ENCODE results near the gene KNOP1. TPM values are rescaled to one million over a fixed set of nuclear protein-coding genes. Genes with fewer than 3 reads are reported as not detected.
A peak's percentile ranks its signal among the peaks of the same experiment; 100 is the strongest.

The KNOP1 gene
- total RNA-seq, 1 experiment from 2014 or later = 93.9 TPM

- H2BK15ac ChIP-seq (ENCODE audit: low read depth, low read length) = no peak overlapping the region
- H2AK5ac ChIP-seq (ENCODE audit: insufficient read length, low read length) = no peak overlapping the region
- H3K9ac ChIP-seq (ENCODE audit: extremely low read depth, insufficient read length, low read length) = no peak overlapping the region
- Mint-ChIP-seq H3K27ac (peak overlapping the region in 1 of 3 experiments; percentile 25; a peak in 2 of 7 replicates), H3K9me3 (no peaks in the 10 kb centered on the region), H3K4me1 (peaks cover 0 to 4% of the 10 kb centered on the region in 2 experiments; a peak in 1 of 4 replicates), H3K27me3 (ENCODE audit: low read depth) (no peaks in the 10 kb centered on the region), H3K4me3 (no peak overlapping the region), H3K36me3 (ENCODE audit: insufficient read depth in 1 of 3, low read depth in 3 of 3) (no peaks in the 10 kb centered on the region)
- no peak overlapping the region for H3K14ac ChIP-seq (ENCODE audit: insufficient read depth, low read length)
- TF ChIP-seq CTCF (conservative IDR thresholded peaks at IDR 0.05) = no peak
- H3K79me1 ChIP-seq (ENCODE audit: insufficient read depth, low read depth, low read length, poor library complexity, severe bottlenecking) = no peaks in the 10 kb centered on the region
- no peak overlapping the region for H2BK5ac ChIP-seq (ENCODE audit: insufficient read length, low read length)
- no peaks in the 10 kb centered on the region for H3K27me3 ChIP-seq (ENCODE audit: insufficient read depth, low read length)
- no peaks in the 10 kb centered on the region for H4K20me1 ChIP-seq (ENCODE audit: control insufficient read depth, insufficient read depth, insufficient read length)
- no peak for DNase-seq
- H3T11ph ChIP-seq (ENCODE audit: low read length) = no peak overlapping the region
- H3K23me2 ChIP-seq (ENCODE audit: insufficient read length, low read depth, low read length, poor library complexity, severe bottlenecking) = no peaks in the 10 kb centered on the region
- H3K56ac ChIP-seq (ENCODE audit: insufficient read length, low read depth, low read length) = no peak overlapping the region
- no peak overlapping the region for H2BK20ac ChIP-seq (ENCODE audit: low read depth, low read length, poor library complexity, severe bottlenecking)
- H2BK120ac ChIP-seq (ENCODE audit: low read depth, low read length, poor library complexity, severe bottlenecking) = no peak overlapping the region
- no peak overlapping the region for H4K8ac ChIP-seq (replicated peaks; ENCODE audit: insufficient read length, low read depth, low read length)
- no CpG with 5 or more reads among the region's 3 CpGs for WGBS (ENCODE audit: extremely low coverage, insufficient read length, low lambda C conversion rate)
- no peak overlapping the region for H3K27ac ChIP-seq (ENCODE audit: insufficient read length, low read depth, low read length)
- no peak overlapping the region for H3K4ac ChIP-seq (ENCODE audit: low read depth, low read length)
- no peak overlapping the region for H3K23ac ChIP-seq (ENCODE audit: insufficient read length, low read depth, low read length)
- H3K79me2 ChIP-seq (ENCODE audit: insufficient read depth, low read length) = no peaks in the 10 kb centered on the region
- H2BK12ac ChIP-seq (ENCODE audit: insufficient read length, low read depth, low read length) = no peak overlapping the region
- H3K18ac ChIP-seq (ENCODE audit: insufficient read length, low read depth, low read length) = no peak overlapping the region
- no peaks in the 10 kb centered on the region for H3K9me3 ChIP-seq (ENCODE audit: control insufficient read depth, low read depth, low read length)
- H4K91ac ChIP-seq (ENCODE audit: insufficient read length, low read depth, low read length) = no peak overlapping the region
- H2AFZ ChIP-seq (ENCODE audit: low read length) = no peak overlapping the region
- no peaks in the 10 kb centered on the region for H3K4me1 ChIP-seq (ENCODE audit: insufficient read depth, low read length)
- H3K4me2 ChIP-seq (ENCODE audit: insufficient read depth, insufficient read length, low read length) = no peak overlapping the region
- no peak overlapping the region for H4K5ac ChIP-seq (ENCODE audit: insufficient read length, low read depth, low read length)
These were observed 37.2 kb upstream of the KNOP1 start for GRCh38 chr16:19755268-19755667.
